ENCODE measurements around the gene LRCH4. TPM values are rescaled to one million over a fixed set of nuclear protein-coding genes. Genes with fewer than 3 reads are reported as not detected.

The LRCH4 gene
- total RNA-seq, 1 experiment from 2014 or later: 42.4 TPM

GRCh38 chr7:100609958-100610357 is 24.0 kb upstream of the LRCH4 start:
- ChIA-PET POLR2A (ENCODE audit: low non-redundant PET) (no interaction called here), CTCF (interaction anchor here (0.6 to 0.9 kb wide), 2 partner anchors 23 to 33 kb away, joined by 5 read pairs; partner anchors contain the start of gene FBXO24)
- H3K4me1 ChIP-seq (ENCODE audit: insufficient read depth, low read length, poor library complexity, severe bottlenecking): peaks cover 7% of the 10 kb centered on the region
- TF ChIP-seq EZH2 (IDR thresholded peaks at IDR 0.05; ENCODE audit: borderline replicate concordance, low read depth, low read length, poor library complexity, severe bottlenecking) (no peak), CTCF (conservative IDR thresholded peaks at IDR 0.05; ENCODE audit: low read depth, low read length) (no peak)
- H3K9me3 ChIP-seq (ENCODE audit: low read depth, low read length, poor library complexity, severe bottlenecking): no peaks in the 10 kb centered on the region
- H3K27me3 ChIP-seq (replicated peaks; ENCODE audit: insufficient read depth, low read depth, low read length, poor library complexity): no peaks in the 10 kb centered on the region
- BruUV-seq (replicated peaks): no TSS peak
- H3K27ac ChIP-seq (ENCODE audit: low read depth, low read length, poor library complexity, severe bottlenecking): no peak overlapping the region
- H3K4me3 ChIP-seq (ENCODE audit: low read depth, low read length, poor library complexity, severe bottlenecking): no peak overlapping the region
- intact Hi-C loops (cut with micrococcal nuclease; ENCODE audit: unreplicated experiment): no loop called here
- H3K36me3 ChIP-seq (ENCODE audit: insufficient read depth, low read length, poor library complexity, severe bottlenecking): peaks cover 3% of the 10 kb centered on the region
- no peak for DNase-seq (ENCODE audit: low spot score)

- Histone ChIP-seq H3K36me3 (ENCODE audit: insufficient read depth, low read length, poor library complexity, severe bottlenecking) (peaks cover 3% of the 10 kb centered on the region), H3K4me1 (ENCODE audit: insufficient read depth, low read length, poor library complexity, severe bottlenecking) (peaks cover 13% of the 10 kb centered on the region), H3K27me3 (replicated peaks; ENCODE audit: insufficient read depth, low read depth, low read length, poor library complexity) (no peaks in the 10 kb centered on the region), H3K4me3 (ENCODE audit: low read depth, low read length, poor library complexity, severe bottlenecking) (no peak overlapping the region), H3K27ac (ENCODE audit: low read depth, low read length, poor library complexity, severe bottlenecking) (no peak overlapping the region), H3K9me3 (ENCODE audit: low read depth, low read length, poor library complexity, severe bottlenecking) (no peaks in the 10 kb centered on the region)
- no TSS peak for BruUV-seq (replicated peaks)
- CTCF ChIA-PET: no interaction called here
- intact Hi-C loops (cut with micrococcal nuclease; ENCODE audit: unreplicated experiment): no loop called here
- TF ChIP-seq CTCF (conservative IDR thresholded peaks at IDR 0.05; ENCODE audit: low read depth, low read length) (no peak), EZH2 (IDR thresholded peaks at IDR 0.05; ENCODE audit: borderline replicate concordance, low read depth, low read length, poor library complexity, severe bottlenecking) (no peak)
- no peak for DNase-seq (ENCODE audit: low spot score)
- POLR2A ChIA-PET (ENCODE audit: low non-redundant PET): no interaction called here
Measured at GRCh38 chr7:100607111-100607510, 21.2 kb upstream of the LRCH4 start.

- Histone ChIP-seq H3K4me1 (ENCODE audit: insufficient read depth, low read length, poor library complexity, severe bottlenecking) (peaks cover 13% of the 10 kb centered on the region), H3K9me3 (ENCODE audit: low read depth, low read length, poor library complexity, severe bottlenecking) (no peaks in the 10 kb centered on the region), H3K27ac (ENCODE audit: low read depth, low read length, poor library complexity, severe bottlenecking) (no peak overlapping the region), H3K36me3 (ENCODE audit: insufficient read depth, low read length, poor library complexity, severe bottlenecking) (peaks cover 3% of the 10 kb centered on the region), H3K27me3 (replicated peaks; ENCODE audit: insufficient read depth, low read depth, low read length, poor library complexity) (no peaks in the 10 kb centered on the region), H3K4me3 (ENCODE audit: low read depth, low read length, poor library complexity, severe bottlenecking) (no peak overlapping the region)
- TF ChIP-seq EZH2 (IDR thresholded peaks at IDR 0.05; ENCODE audit: borderline replicate concordance, low read depth, low read length, poor library complexity, severe bottlenecking) (no peak), CTCF (conservative IDR thresholded peaks at IDR 0.05; ENCODE audit: low read depth, low read length) (no peak)
- DNase-seq (ENCODE audit: low spot score): no peak
- ChIA-PET CTCF (no interaction called here), POLR2A (ENCODE audit: low non-redundant PET) (no interaction called here)
- intact Hi-C loops (cut with micrococcal nuclease; ENCODE audit: unreplicated experiment): no loop called here
- BruUV-seq (replicated peaks): no TSS peak
Measured at GRCh38 chr7:100606313-100606712, 20.4 kb upstream of the LRCH4 start.

Measured in A673 (cell line).